GM18508 (cell line): ENCODE data around the gene NEK6.
"Not testable (repeated sequence)": the region's sequence is repeated elsewhere in the genome, so short reads cannot be mapped to it uniquely, and the experiment has no call there.

Source experiments
- ATAC-seq: cut with Tn5 transposase; IDR thresholded peaks from one replicate; pipeline ENCODE4 v1.9.1; 2021; ENCODE audit warnings: moderate number of reproducible peaks; ENCODE audit not compliant: insufficient read depth, unreplicated experiment

NEK6 gene

GRCh38 chr9:124225945-124226344 lies 31.8 kb upstream of the NEK6 start:
- ATAC-seq, result no peak

GRCh38 chr9:124228516-124228915 lies 29.2 kb upstream of the NEK6 start:
- ATAC-seq, result no peak

GRCh38 chr9:124231095-124231737 lies 26.5 kb upstream of the NEK6 start:
- no peak for ATAC-seq

- ATAC-seq, result no peak
Measured at GRCh38 chr9:124238546-124239140, 19.1 kb upstream of the NEK6 start.

- ATAC-seq, result peak; percentile 68
Measured at GRCh38 chr9:124239249-124240073, 18.3 kb upstream of the NEK6 start.

- no peak for ATAC-seq
Measured at GRCh38 chr9:124242331-124243194, 15.2 kb upstream of the NEK6 start.

GRCh38 chr9:124247393-124247792 lies 10.4 kb upstream of the NEK6 start:
- ATAC-seq, result not testable (repeated sequence)

GRCh38 chr9:124248066-124248465 lies 9.7 kb upstream of the NEK6 start:
- no peak for ATAC-seq

- ATAC-seq, result no peak
Measured at GRCh38 chr9:124248960-124249359, 8.8 kb upstream of the NEK6 start.

- no peak for ATAC-seq
Measured at GRCh38 chr9:124251204-124251603, 6.5 kb upstream of the NEK6 start.

- no peak for ATAC-seq
Measured at GRCh38 chr9:124251605-124252378, 6.0 kb upstream of the NEK6 start.

- not testable (repeated sequence) for ATAC-seq
Measured at GRCh38 chr9:124252878-124253277, 4.9 kb upstream of the NEK6 start.

- ATAC-seq, result peak; percentile 51
Measured at GRCh38 chr9:124254261-124254682, 3.5 kb upstream of the NEK6 start.

- ATAC-seq, result no peak
Measured at GRCh38 chr9:124255222-124255621, 2.5 kb upstream of the NEK6 start.

GRCh38 chr9:124256517-124257069 lies 1.2 kb upstream of the NEK6 start:
- no peak for ATAC-seq

- ATAC-seq, result no peak
Measured at GRCh38 chr9:124257070-124257843, 492 bp upstream of the NEK6 start.

- ATAC-seq, result no peak
Measured at GRCh38 chr9:124258607-124259157, 933 bp downstream of the NEK6 start.

- ATAC-seq, result no peak
Measured at GRCh38 chr9:124259158-124259808, 1.5 kb downstream of the NEK6 start.
